GM21619 (cell line): Measurements from ENCODE around the gene RGS3.

Source experiments
- ATAC-seq: cut with Tn5 transposase; IDR thresholded peaks from one replicate; pipeline ENCODE4 v1.9.1; 2021; ENCODE audit not compliant: unreplicated experiment

Gene RGS3

GRCh38 chr9:113569472-113570060 lies 106.0 kb downstream of the RGS3 start:
- no peak for ATAC-seq

GRCh38 chr9:113570106-113570505 lies 106.6 kb downstream of the RGS3 start:
- ATAC-seq: no peak

- no peak for ATAC-seq
Observed at GRCh38 chr9:113570749-113571711, 107.5 kb downstream of the RGS3 start.

GRCh38 chr9:113572076-113572861 lies 108.7 kb downstream of the RGS3 start:
- ATAC-seq: no peak

GRCh38 chr9:113573046-113573958 lies 109.8 kb downstream of the RGS3 start:
- ATAC-seq: no peak

- ATAC-seq: no peak
Observed at GRCh38 chr9:113573959-113574352, 110.4 kb downstream of the RGS3 start.

- ATAC-seq: no peak
Observed at GRCh38 chr9:113574441-113575262, 111.1 kb downstream of the RGS3 start.

GRCh38 chr9:113577525-113578261 lies 114.2 kb downstream of the RGS3 start:
- no peak for ATAC-seq

GRCh38 chr9:113578279-113578865 lies 114.8 kb downstream of the RGS3 start:
- no peak for ATAC-seq

GRCh38 chr9:113578882-113579282 lies 115.4 kb downstream of the RGS3 start:
- peak; percentile 61 for ATAC-seq

GRCh38 chr9:113579283-113580040 lies 115.9 kb downstream of the RGS3 start:
- ATAC-seq: peak; percentile 22

- ATAC-seq: no peak
Observed at GRCh38 chr9:113580041-113580953, 116.8 kb downstream of the RGS3 start.

- no peak for ATAC-seq
Observed at GRCh38 chr9:113580954-113581311, 117.4 kb downstream of the RGS3 start.

GRCh38 chr9:113581865-113582697 lies 118.6 kb downstream of the RGS3 start:
- peak; percentile 69 for ATAC-seq

GRCh38 chr9:113582698-113583200 lies 119.2 kb downstream of the RGS3 start:
- ATAC-seq: no peak
